GM18868 (cell line): ENCODE measurements around the gene FBLN1.
"Not testable (repeated sequence)": the region's sequence is repeated elsewhere in the genome, so short reads cannot be mapped to it uniquely, and the experiment has no call there.

Experiments
- ATAC-seq: cut with Tn5 transposase; IDR thresholded peaks from one replicate; pipeline ENCODE4 v1.9.1; 2021; ENCODE audit warnings: mild to moderate bottlenecking, moderate library complexity; ENCODE audit not compliant: unreplicated experiment

The FBLN1 gene

GRCh38 chr22:45582236-45582954, 79.7 kb downstream of the FBLN1 start:
- no peak for ATAC-seq

GRCh38 chr22:45582955-45583320, 80.3 kb downstream of the FBLN1 start:
- ATAC-seq, result no peak

GRCh38 chr22:45583504-45583903, 80.8 kb downstream of the FBLN1 start:
- no peak for ATAC-seq

- ATAC-seq, result no peak
These were observed 81.5 kb downstream of the FBLN1 start for GRCh38 chr22:45584121-45584570.

- ATAC-seq, result no peak
These were observed 82.1 kb downstream of the FBLN1 start for GRCh38 chr22:45584621-45585436.

GRCh38 chr22:45585437-45585755, 82.7 kb downstream of the FBLN1 start:
- ATAC-seq, result no peak

GRCh38 chr22:45585946-45586540, 83.4 kb downstream of the FBLN1 start:
- ATAC-seq, result no peak

- ATAC-seq, result no peak
These were observed 84.1 kb downstream of the FBLN1 start for GRCh38 chr22:45586651-45587405.

- no peak for ATAC-seq
These were observed 85.2 kb downstream of the FBLN1 start for GRCh38 chr22:45587638-45588505.

- no peak for ATAC-seq
These were observed 86.9 kb downstream of the FBLN1 start for GRCh38 chr22:45589556-45589955.

GRCh38 chr22:45590262-45590661, 87.6 kb downstream of the FBLN1 start:
- ATAC-seq, result no peak

- ATAC-seq, result not testable (repeated sequence)
These were observed 89.0 kb downstream of the FBLN1 start for GRCh38 chr22:45591633-45592213.

GRCh38 chr22:45594123-45594941, 91.6 kb downstream of the FBLN1 start:
- ATAC-seq, result no peak

- ATAC-seq, result no peak
These were observed 94.9 kb downstream of the FBLN1 start for GRCh38 chr22:45597460-45598192.

- ATAC-seq, result no peak
These were observed 96.0 kb downstream of the FBLN1 start for GRCh38 chr22:45598596-45599217.

GRCh38 chr22:45599836-45600577, 97.3 kb downstream of the FBLN1 start:
- ATAC-seq, result no peak
